DND-41 (cell line): Measurements from ENCODE around the gene ITLN2.

Experiments
- ATAC-seq: fragments of 200-7000 bp; cut with Tn5 transposase; 3 replicates; pipeline ENCODE4 v1.9.1; 2021; ENCODE audit warnings: low read depth; ENCODE audit not compliant: insufficient read depth
- DNase-seq: peaks from one replicate; pipeline ENCODE4 v3.0.0-alpha.2; 2020
- H2AFZ ChIP-seq: 2 replicates; pipeline ENCODE4 v1.6.0; 2012; ENCODE audit warnings: low read depth, low read length
- H3K27ac ChIP-seq: 2 replicates; pipeline ENCODE4 v1.5.1; 2012; ENCODE audit warnings: low read length, inconsistent platforms
- H3K27me3 ChIP-seq: fragments of 200-600 bp; sonication (generic); 2 replicates; pipeline ENCODE4 v1.6.0; 2012; ENCODE audit warnings: low read length, mild to moderate bottlenecking, inconsistent platforms; ENCODE audit not compliant: insufficient read depth, poor library complexity
- H3K36me3 ChIP-seq: 2 replicates; pipeline ENCODE4 v1.5.1; 2012; ENCODE audit warnings: low read length, inconsistent platforms; ENCODE audit not compliant: insufficient read depth
- H3K4me1 ChIP-seq: 2 replicates; pipeline ENCODE4 v1.5.1; 2012; ENCODE audit warnings: mild to moderate bottlenecking, low read length; ENCODE audit not compliant: insufficient read depth
- H3K4me2 ChIP-seq: 2 replicates; pipeline ENCODE4 v1.6.0; 2012; ENCODE audit warnings: mild to moderate bottlenecking, moderate library complexity, low read length, inconsistent platforms; ENCODE audit not compliant: insufficient read depth
- H3K4me3 ChIP-seq, 2 experiments: fragments of 200-600 bp in 1 of 2; shearing (Covaris generic) in 1 of 2; 2 replicates each; pipeline ENCODE4 v1.5.1; 2012 to 2016; ENCODE audit warnings: inconsistent platforms in 2 of 2, low read length in 2 of 2, mild to moderate bottlenecking in 2 of 2, low read depth in 1 of 2, moderate library complexity in 1 of 2
- H3K79me2 ChIP-seq: 2 replicates; pipeline ENCODE4 v1.6.0; 2012; ENCODE audit warnings: low read length, inconsistent platforms; ENCODE audit not compliant: insufficient read depth
- H3K9ac ChIP-seq: 2 replicates; pipeline ENCODE4 v1.6.0; 2012; ENCODE audit warnings: low read depth, mild to moderate bottlenecking, inconsistent platforms, low read length, moderate library complexity
- H3K9me3 ChIP-seq: 2 replicates; pipeline ENCODE4 v1.5.1; 2012; ENCODE audit warnings: low read length, moderate library complexity, mild to moderate bottlenecking, inconsistent platforms; ENCODE audit not compliant: insufficient read depth, severe bottlenecking
- H4K20me1 ChIP-seq: 2 replicates; pipeline ENCODE4 v1.6.0; 2012; ENCODE audit warnings: low read length; ENCODE audit not compliant: insufficient read depth
- EZH2 ChIP-seq: IDR thresholded peaks from 3 replicates; pipeline ENCODE4 v1.6.1; 2012; ENCODE audit warnings: borderline replicate concordance, low read depth, mild to moderate bottlenecking, moderate library complexity, low read length, inconsistent platforms; ENCODE audit not compliant: severe bottlenecking
- TF ChIP-seq, protein P1 (sequence below): IDR thresholded peaks from 2 replicates; pipeline ENCODE4 v1.5.1; 2012; ENCODE audit warnings: borderline replicate concordance, low read length, moderate library complexity, mild to moderate bottlenecking; ENCODE audit not compliant: poor library complexity, severe bottlenecking; ENCODE audit errors: extremely low read depth

ITLN2 gene

DNA sequence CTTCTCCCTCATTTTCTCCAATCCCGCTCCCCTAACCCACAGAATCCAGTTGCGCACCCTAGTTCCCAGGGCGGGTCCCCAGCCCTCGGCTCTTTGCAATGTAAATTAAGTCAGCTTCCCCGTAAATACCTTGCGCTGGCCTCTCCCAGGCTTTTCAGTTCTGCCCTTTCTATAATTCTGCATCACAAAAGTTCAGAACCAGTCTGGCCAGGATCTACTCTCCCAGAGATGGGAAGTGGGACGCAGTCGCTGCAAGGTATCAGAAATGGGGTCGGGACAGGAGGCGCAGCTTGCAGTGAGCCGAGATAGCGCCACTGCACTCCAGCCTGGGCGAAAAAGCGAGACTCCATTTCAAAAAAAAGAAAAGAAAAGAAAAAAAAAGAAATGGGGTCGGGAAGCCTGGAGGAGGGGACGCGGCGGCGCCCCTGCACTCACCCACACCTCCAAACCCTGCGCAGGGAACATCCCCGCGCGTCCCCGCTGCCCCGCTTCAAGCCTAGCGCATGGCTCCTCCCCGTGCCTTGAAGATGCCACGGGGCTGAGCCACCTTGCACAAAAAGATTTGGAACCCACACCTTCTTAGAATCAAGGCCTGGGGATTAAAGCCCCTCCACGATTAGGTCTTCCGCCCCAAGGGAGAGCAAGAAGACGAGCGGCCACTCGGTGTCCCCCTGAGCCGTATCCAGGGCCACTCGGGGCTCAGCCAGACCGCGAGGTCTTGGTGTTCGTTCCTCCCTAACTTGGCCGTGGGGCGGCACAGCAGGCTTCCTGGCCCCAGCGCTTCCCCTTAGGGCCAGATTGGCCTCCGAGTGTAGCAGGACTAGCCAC, 27.2 kb upstream of the ITLN2 start:
- Histone ChIP-seq H3K79me2 (no peaks in the 10 kb centered on the region), H3K27me3 (no peaks in the 10 kb centered on the region), H4K20me1 (no peaks in the 10 kb centered on the region), H3K27ac (no peak overlapping the region), H2AFZ (no peak overlapping the region), H3K9me3 (no peaks in the 10 kb centered on the region), H3K9ac (no peak overlapping the region), H3K4me3 (no peak overlapping the region), H3K36me3 (no peaks in the 10 kb centered on the region), H3K4me1 (no peaks in the 10 kb centered on the region), H3K4me2 (no peak overlapping the region)
- TF ChIP-seq, protein P1, sequence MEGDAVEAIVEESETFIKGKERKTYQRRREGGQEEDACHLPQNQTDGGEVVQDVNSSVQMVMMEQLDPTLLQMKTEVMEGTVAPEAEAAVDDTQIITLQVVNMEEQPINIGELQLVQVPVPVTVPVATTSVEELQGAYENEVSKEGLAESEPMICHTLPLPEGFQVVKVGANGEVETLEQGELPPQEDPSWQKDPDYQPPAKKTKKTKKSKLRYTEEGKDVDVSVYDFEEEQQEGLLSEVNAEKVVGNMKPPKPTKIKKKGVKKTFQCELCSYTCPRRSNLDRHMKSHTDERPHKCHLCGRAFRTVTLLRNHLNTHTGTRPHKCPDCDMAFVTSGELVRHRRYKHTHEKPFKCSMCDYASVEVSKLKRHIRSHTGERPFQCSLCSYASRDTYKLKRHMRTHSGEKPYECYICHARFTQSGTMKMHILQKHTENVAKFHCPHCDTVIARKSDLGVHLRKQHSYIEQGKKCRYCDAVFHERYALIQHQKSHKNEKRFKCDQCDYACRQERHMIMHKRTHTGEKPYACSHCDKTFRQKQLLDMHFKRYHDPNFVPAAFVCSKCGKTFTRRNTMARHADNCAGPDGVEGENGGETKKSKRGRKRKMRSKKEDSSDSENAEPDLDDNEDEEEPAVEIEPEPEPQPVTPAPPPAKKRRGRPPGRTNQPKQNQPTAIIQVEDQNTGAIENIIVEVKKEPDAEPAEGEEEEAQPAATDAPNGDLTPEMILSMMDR, result no peak
- no peak for TF ChIP-seq EZH2
- ATAC-seq, result no peak
- no peak for DNase-seq

DNA sequence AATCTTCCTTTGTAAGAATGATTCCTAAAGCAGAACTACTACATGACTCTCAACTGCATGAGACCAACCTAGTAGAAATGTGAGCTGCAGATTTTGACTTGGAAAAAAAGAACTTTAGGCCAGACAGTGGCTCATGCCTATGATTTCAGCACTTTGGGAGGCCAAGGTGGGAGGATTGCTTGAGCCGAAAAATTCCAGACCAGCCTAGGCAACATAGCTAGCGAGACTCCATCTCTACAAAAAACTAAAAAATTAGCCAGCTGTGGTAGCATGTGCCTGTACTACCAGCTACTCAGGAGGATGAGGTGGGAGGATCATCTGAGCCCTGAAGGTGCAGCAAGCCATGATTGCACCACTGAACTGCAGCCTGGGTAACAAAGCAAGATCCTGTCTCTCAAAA, 24.7 kb upstream of the ITLN2 start:
- Histone ChIP-seq H3K4me2 (no peak overlapping the region), H3K79me2 (no peaks in the 10 kb centered on the region), H3K36me3 (no peaks in the 10 kb centered on the region), H3K4me1 (no peaks in the 10 kb centered on the region), H3K4me3 (no peak overlapping the region), H3K9ac (no peak overlapping the region), H3K9me3 (no peaks in the 10 kb centered on the region), H4K20me1 (no peaks in the 10 kb centered on the region), H2AFZ (no peak overlapping the region), H3K27ac (no peak overlapping the region), H3K27me3 (no peaks in the 10 kb centered on the region)
- ATAC-seq (no peak), DNase-seq (no peak)
- TF ChIP-seq, protein P1, result no peak

DNA sequence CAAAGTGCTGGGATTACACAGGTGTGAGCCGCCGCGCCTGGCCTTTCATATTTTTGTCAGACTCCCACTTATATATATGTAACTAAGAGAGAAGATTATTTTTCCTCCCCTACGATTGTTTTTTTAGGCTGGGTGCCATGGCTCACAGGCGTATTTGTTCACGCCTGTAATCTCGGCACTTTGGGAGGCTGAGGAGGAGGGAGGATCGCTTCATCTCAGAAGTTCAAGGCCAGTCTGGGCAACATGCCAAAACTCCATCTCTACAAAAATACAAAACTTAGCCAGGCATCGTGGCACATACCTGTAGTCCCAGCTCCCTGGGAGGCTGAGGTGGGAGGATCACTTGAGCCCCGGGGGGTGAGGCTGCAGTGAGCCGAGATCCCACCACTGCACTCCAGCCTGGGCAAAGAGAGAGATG, 23.9 kb upstream of the ITLN2 start:
- H3K4me3 ChIP-seq, result no peak overlapping the region
- no peak for TF ChIP-seq EZH2
- TF ChIP-seq, protein P1, result no peak
- DNase-seq (no peak), ATAC-seq (no peak)
- H3K4me1 ChIP-seq, result no peaks in the 10 kb centered on the region
- H2AFZ ChIP-seq, result no peak overlapping the region
- no peak overlapping the region for H3K27ac ChIP-seq
- H3K9me3 ChIP-seq, result no peaks in the 10 kb centered on the region
- no peaks in the 10 kb centered on the region for H3K79me2 ChIP-seq
- H3K4me2 ChIP-seq, result no peak overlapping the region
- H4K20me1 ChIP-seq, result no peaks in the 10 kb centered on the region
- H3K27me3 ChIP-seq, result no peaks in the 10 kb centered on the region
- H3K9ac ChIP-seq, result no peak overlapping the region
- H3K36me3 ChIP-seq, result no peaks in the 10 kb centered on the region
